H9 (cell line): ENCODE results near the gene TAS2R1. TPM values are rescaled to one million over a fixed set of nuclear protein-coding genes. Genes with fewer than 3 reads are reported as not detected.

Experiments
- DNase-seq: peaks from one replicate; pipeline ENCODE4 v3.0.0-alpha.2; 2017
- H2AFZ ChIP-seq: one replicate; pipeline ENCODE4 v1.6.1; 2013; ENCODE audit warnings: mild to moderate bottlenecking, low read length, control low read depth, moderate library complexity
- H2AK5ac ChIP-seq: 2 replicates; pipeline ENCODE4 v1.6.1; 2013; ENCODE audit warnings: low read length, control low read depth, mixed read lengths; ENCODE audit not compliant: insufficient read length
- H2BK120ac ChIP-seq: one replicate; pipeline ENCODE4 v1.6.1; 2013; ENCODE audit warnings: low read depth, mild to moderate bottlenecking, low read length, control low read depth, inconsistent platforms; ENCODE audit not compliant: poor library complexity, severe bottlenecking
- H2BK12ac ChIP-seq: 2 replicates; pipeline ENCODE4 v1.6.1; 2013; ENCODE audit warnings: low read length, control low read depth, mixed read lengths, low read depth; ENCODE audit not compliant: insufficient read length
- H2BK15ac ChIP-seq: 2 replicates; pipeline ENCODE4 v1.6.1; 2013; ENCODE audit warnings: low read depth, low read length, control low read depth
- H2BK20ac ChIP-seq: one replicate; pipeline ENCODE4 v1.6.1; 2013; ENCODE audit warnings: low read depth, mild to moderate bottlenecking, low read length, control low read depth, inconsistent platforms; ENCODE audit not compliant: poor library complexity, severe bottlenecking
- H2BK5ac ChIP-seq: 2 replicates; pipeline ENCODE4 v1.6.1; 2013; ENCODE audit warnings: low read length, control low read depth, mixed read lengths; ENCODE audit not compliant: insufficient read length
- H3K14ac ChIP-seq: 2 replicates; pipeline ENCODE4 v1.6.1; 2013; ENCODE audit warnings: low read length, control low read depth; ENCODE audit not compliant: insufficient read depth
- H3K18ac ChIP-seq: 2 replicates; pipeline ENCODE4 v1.6.1; 2013; ENCODE audit warnings: low read depth, mild to moderate bottlenecking, mixed read lengths, low read length, control low read depth; ENCODE audit not compliant: insufficient read length
- H3K23ac ChIP-seq: 2 replicates; pipeline ENCODE4 v1.6.1; 2013; ENCODE audit warnings: low read length, control low read depth, mixed read lengths, low read depth; ENCODE audit not compliant: insufficient read length
- H3K23me2 ChIP-seq: 2 replicates; pipeline ENCODE4 v1.6.1; 2013; ENCODE audit warnings: low read depth, mild to moderate bottlenecking, mixed read lengths, low read length, control low read depth; ENCODE audit not compliant: insufficient read length, poor library complexity, severe bottlenecking
- H3K27ac ChIP-seq: 2 replicates; pipeline ENCODE4 v1.5.1; 2013; ENCODE audit warnings: low read length, control low read depth, mixed read lengths, low read depth; ENCODE audit not compliant: insufficient read length
- H3K27me3 ChIP-seq: 2 replicates; pipeline ENCODE4 v1.6.1; 2013; ENCODE audit warnings: low read length, control low read depth, inconsistent platforms; ENCODE audit not compliant: insufficient read depth
- H3K4ac ChIP-seq: 2 replicates; pipeline ENCODE4 v1.6.1; 2013; ENCODE audit warnings: low read depth, mild to moderate bottlenecking, control low read depth, inconsistent platforms, low read length, moderate library complexity
- H3K4me1 ChIP-seq: 2 replicates; pipeline ENCODE4 v1.6.1; 2013; ENCODE audit warnings: low read length, control low read depth, inconsistent platforms; ENCODE audit not compliant: insufficient read depth
- H3K4me2 ChIP-seq: 2 replicates; pipeline ENCODE4 v1.6.1; 2013; ENCODE audit warnings: low read length, control low read depth, mixed read lengths; ENCODE audit not compliant: insufficient read length, insufficient read depth
- H3K56ac ChIP-seq: 2 replicates; pipeline ENCODE4 v1.6.1; 2013; ENCODE audit warnings: low read depth, mild to moderate bottlenecking, mixed read lengths, low read length, control low read depth; ENCODE audit not compliant: insufficient read length
- H3K79me1 ChIP-seq: 2 replicates; pipeline ENCODE4 v1.6.1; 2013; ENCODE audit warnings: low read depth, mild to moderate bottlenecking, moderate library complexity, low read length, control low read depth, inconsistent platforms; ENCODE audit not compliant: insufficient read depth, poor library complexity, severe bottlenecking
- H3K79me2 ChIP-seq: 2 replicates; pipeline ENCODE4 v1.6.1; 2013; ENCODE audit warnings: low read length, control low read depth, inconsistent platforms; ENCODE audit not compliant: insufficient read depth
- H3K9ac ChIP-seq: 2 replicates; pipeline ENCODE4 v1.6.1; 2013; ENCODE audit warnings: low read length, control low read depth, mixed read lengths; ENCODE audit not compliant: insufficient read length; ENCODE audit errors: extremely low read depth
- H3K9me3 ChIP-seq: one replicate; pipeline ENCODE4 v1.6.1; 2013; ENCODE audit warnings: low read depth, low read length, inconsistent platforms; ENCODE audit not compliant: control insufficient read depth
- H3T11ph ChIP-seq: one replicate; pipeline ENCODE4 v1.6.1; 2013; ENCODE audit warnings: mild to moderate bottlenecking, low read length, control low read depth, inconsistent platforms
- H4K20me1 ChIP-seq: one replicate; pipeline ENCODE4 v1.6.1; 2013; ENCODE audit not compliant: control insufficient read depth, insufficient read length, insufficient read depth
- H4K5ac ChIP-seq: 2 replicates; pipeline ENCODE4 v1.6.1; 2013; ENCODE audit warnings: low read depth, mild to moderate bottlenecking, mixed read lengths, low read length, control low read depth; ENCODE audit not compliant: insufficient read length
- H4K8ac ChIP-seq: replicated peaks from 2 replicates; pipeline ENCODE4 v1.6.1; 2013; ENCODE audit warnings: low read length, control low read depth, mixed read lengths, low read depth; ENCODE audit not compliant: insufficient read length
- H4K91ac ChIP-seq: 2 replicates; pipeline ENCODE4 v1.6.1; 2013; ENCODE audit warnings: low read depth, mild to moderate bottlenecking, moderate library complexity, mixed read lengths, low read length, control low read depth; ENCODE audit not compliant: insufficient read length
- H3K27ac Mint-ChIP-seq, 3 experiments: 2 replicates in 2 of 3; 3 replicates in 1 of 3; pipeline ENCODE4 v1.8.0; 2020 to 2021; ENCODE audit warnings: mixed read lengths in 3 of 3, mild to moderate bottlenecking in 1 of 3, moderate library complexity in 1 of 3
- H3K27me3 Mint-ChIP-seq: 2 replicates; pipeline ENCODE4 v1.8.0; 2021; ENCODE audit warnings: low read depth, mild to moderate bottlenecking, moderate library complexity, mixed read lengths
- H3K36me3 Mint-ChIP-seq, 3 experiments: 2 replicates in 2 of 3; 3 replicates in 1 of 3; pipeline ENCODE4 v1.8.0; 2020 to 2021; ENCODE audit warnings: low read depth in 3 of 3, mixed read lengths in 3 of 3; ENCODE audit not compliant: insufficient read depth in 1 of 3
- H3K4me1 Mint-ChIP-seq, 2 experiments: 2 replicates each; pipeline ENCODE4 v1.8.0; 2020; ENCODE audit warnings: mixed read lengths in 2 of 2
- H3K4me3 Mint-ChIP-seq, 2 experiments: 2 replicates in 1 of 2; 3 replicates in 1 of 2; pipeline ENCODE4 v1.8.0; 2020 to 2021; ENCODE audit warnings: mild to moderate bottlenecking in 2 of 2, mixed read lengths in 2 of 2, moderate library complexity in 1 of 2
- H3K9me3 Mint-ChIP-seq, 2 experiments: 2 replicates in 1 of 2; 3 replicates in 1 of 2; pipeline ENCODE4 v1.8.0; 2020; ENCODE audit warnings: mild to moderate bottlenecking in 2 of 2, mixed read lengths in 2 of 2, moderate library complexity in 1 of 2
- WGBS: extraction: QIAGEN DNeasy Blood & Tissue Kit; methylation state at CpG from one replicate; pipeline ENCODE4 v1.1.7; 2013; ENCODE audit warnings: missing lambda C conversion rate, low lambda C conversion rate, mixed read lengths; ENCODE audit not compliant: insufficient read length; ENCODE audit errors: extremely low coverage; 5-methylcytosine and 5-hydroxymethylcytosine counted together
- total RNA-seq: library from RNA; stranded (reverse); gene quantifications from 2 replicates; pipeline ENCODE4 v1.2.1, GENCODE V29; 2021
- TF ChIP-seq, protein P1 (sequence below): fragments of 200-600 bp; sonication (generic); conservative IDR thresholded peaks from 3 replicates; pipeline ENCODE4 v1.8.0; 2021; ENCODE audit warnings: antibody characterized with exemption, mild to moderate bottlenecking

Gene TAS2R1
- total RNA-seq, 1 experiment from 2014 or later = not detected

DNA sequence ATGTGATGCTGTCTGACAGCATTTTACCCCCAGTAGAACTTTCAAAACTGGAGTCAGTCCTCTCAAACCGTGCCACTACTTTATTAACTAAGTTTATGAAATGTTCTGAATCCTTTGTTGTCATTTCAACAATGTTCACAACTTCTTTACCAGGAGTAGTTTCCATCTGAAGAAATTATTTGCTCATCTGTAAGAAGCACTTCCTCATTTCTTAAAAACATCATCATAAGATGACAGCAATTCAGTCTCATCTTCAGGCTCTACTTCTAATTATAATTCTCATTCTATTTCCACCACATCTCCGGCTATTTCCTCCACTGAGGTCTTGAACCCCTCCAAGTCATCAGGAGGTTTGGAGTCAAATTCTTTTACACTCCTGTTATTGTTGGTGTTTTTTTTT, 2.3 kb upstream of the TAS2R1 start:
- no peaks in the 10 kb centered on the region for H4K20me1 ChIP-seq
- no peak overlapping the region for H3K4ac ChIP-seq
- no peak overlapping the region for H3T11ph ChIP-seq
- no peak overlapping the region for H3K27ac ChIP-seq
- no peaks in the 10 kb centered on the region for H3K9me3 ChIP-seq
- H2BK12ac ChIP-seq = no peak overlapping the region
- no peak overlapping the region for H2AK5ac ChIP-seq
- no peak overlapping the region for H2BK120ac ChIP-seq
- H3K27ac Mint-ChIP-seq = no peak overlapping the region
- no peak overlapping the region for H3K4me2 ChIP-seq
- H3K79me2 ChIP-seq = no peaks in the 10 kb centered on the region
- no peak overlapping the region for H4K8ac ChIP-seq
- no peak overlapping the region for H3K23ac ChIP-seq
- WGBS = no CpG with 5 or more reads among the region's 2 CpGs
- no peak overlapping the region for H2BK15ac ChIP-seq
- no peak overlapping the region for H2AFZ ChIP-seq
- no peaks in the 10 kb centered on the region for H3K4me1 Mint-ChIP-seq
- H3K4me1 ChIP-seq = no peaks in the 10 kb centered on the region
- peaks cover 10 to 26% of the 10 kb centered on the region in 2 experiments for H3K9me3 Mint-ChIP-seq
- H3K9ac ChIP-seq = no peak overlapping the region
- no peaks in the 10 kb centered on the region for H3K27me3 ChIP-seq
- TF ChIP-seq, protein P1, sequence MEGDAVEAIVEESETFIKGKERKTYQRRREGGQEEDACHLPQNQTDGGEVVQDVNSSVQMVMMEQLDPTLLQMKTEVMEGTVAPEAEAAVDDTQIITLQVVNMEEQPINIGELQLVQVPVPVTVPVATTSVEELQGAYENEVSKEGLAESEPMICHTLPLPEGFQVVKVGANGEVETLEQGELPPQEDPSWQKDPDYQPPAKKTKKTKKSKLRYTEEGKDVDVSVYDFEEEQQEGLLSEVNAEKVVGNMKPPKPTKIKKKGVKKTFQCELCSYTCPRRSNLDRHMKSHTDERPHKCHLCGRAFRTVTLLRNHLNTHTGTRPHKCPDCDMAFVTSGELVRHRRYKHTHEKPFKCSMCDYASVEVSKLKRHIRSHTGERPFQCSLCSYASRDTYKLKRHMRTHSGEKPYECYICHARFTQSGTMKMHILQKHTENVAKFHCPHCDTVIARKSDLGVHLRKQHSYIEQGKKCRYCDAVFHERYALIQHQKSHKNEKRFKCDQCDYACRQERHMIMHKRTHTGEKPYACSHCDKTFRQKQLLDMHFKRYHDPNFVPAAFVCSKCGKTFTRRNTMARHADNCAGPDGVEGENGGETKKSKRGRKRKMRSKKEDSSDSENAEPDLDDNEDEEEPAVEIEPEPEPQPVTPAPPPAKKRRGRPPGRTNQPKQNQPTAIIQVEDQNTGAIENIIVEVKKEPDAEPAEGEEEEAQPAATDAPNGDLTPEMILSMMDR = no peak
- no peak overlapping the region for H3K18ac ChIP-seq
- no peak overlapping the region for H2BK5ac ChIP-seq
- peaks cover 1 to 5% (median 4%) of the 10 kb centered on the region in 3 experiments; a peak in 1 of 7 replicates for H3K36me3 Mint-ChIP-seq
- H3K4me3 Mint-ChIP-seq = no peak overlapping the region
- no peak for DNase-seq
- no peak overlapping the region for H2BK20ac ChIP-seq
- H3K23me2 ChIP-seq = no peaks in the 10 kb centered on the region
- H4K5ac ChIP-seq = no peak overlapping the region
- H3K27me3 Mint-ChIP-seq = no peaks in the 10 kb centered on the region
- no peak overlapping the region for H3K56ac ChIP-seq
- H4K91ac ChIP-seq = no peak overlapping the region
- H3K14ac ChIP-seq = no peak overlapping the region
- no peaks in the 10 kb centered on the region for H3K79me1 ChIP-seq
